Tibial nerve (tissue), 4 donors: ENCODE measurements around the gene RUSF1. TPM values are rescaled to one million over a fixed set of nuclear protein-coding genes. Genes with fewer than 3 reads are reported as not detected.
A peak's percentile ranks its signal among the peaks of the same experiment; 100 is the strongest.

Experiments
- DNase-seq, 2 donors: peaks; one replicate each; pipeline ENCODE4 v3.0.0-alpha.2; 2019; ENCODE audit warnings: low spot score in 2 of 2
- H3K27ac ChIP-seq, 4 donors: fragments of 200-600 bp; sonication (generic) in 3 of 4; one replicate each; pipeline ENCODE4 v1.5.1; 2017 to 2019; ENCODE audit warnings: mild to moderate bottlenecking in 1 of 4
- H3K27me3 ChIP-seq, 2 donors: fragments of 200-600 bp; sonication (generic) in 1 of 2; one replicate each; pipeline versions ENCODE4 v1.5.1 to v1.6.0; 2017 to 2019
- H3K36me3 ChIP-seq, 3 donors: fragments of 200-600 bp; sonication (generic); one replicate each; pipeline ENCODE4 v1.5.1; 2018 to 2019
- H3K4me1 ChIP-seq, 4 donors: fragments of 200-600 bp; sonication (generic) in 3 of 4; one replicate each; pipeline ENCODE4 v1.5.1; 2017 to 2019
- H3K4me3 ChIP-seq, 4 donors: fragments of 200-600 bp; sonication (generic) in 3 of 4; one replicate each; pipeline ENCODE4 v1.5.1; 2017 to 2019; ENCODE audit warnings: mild to moderate bottlenecking in 1 of 4, moderate library complexity in 1 of 4
- H3K9me3 ChIP-seq, 4 donors: fragments of 200-600 bp; sonication (generic) in 3 of 4; one replicate each; pipeline ENCODE4 v1.5.1; 2017 to 2019
- CTCF ChIP-seq, 5 experiments: fragments of 200-600 bp in 3 of 5; fragments of 450-650 bp in 2 of 5; sonication (generic) in 3 of 5; IDR thresholded peaks; one replicate each; pipeline ENCODE4 v1.5.1; 2016 to 2019; ENCODE audit warnings: antibody characterized with exemption in 5 of 5, mild to moderate bottlenecking in 3 of 5, moderate library complexity in 2 of 5
- EP300 ChIP-seq, 2 donors: sonication (generic); formaldehyde crosslinking; IDR thresholded peaks; one replicate each; pipeline ENCODE4 v1.6.1; 2017; ENCODE audit warnings: antibody characterized with exemption in 2 of 2, mild to moderate bottlenecking in 1 of 2
- POLR2A ChIP-seq, 2 donors: fragments of 450-650 bp; IDR thresholded peaks; one replicate each; pipeline ENCODE4 v1.6.1; 2017; ENCODE audit warnings: antibody characterized with exemption in 2 of 2, mild to moderate bottlenecking in 2 of 2, moderate library complexity in 2 of 2
- WGBS, 2 donors: methylation state at CpG; one replicate each; pipeline ENCODE4 v1.1.5; 2018; 5-methylcytosine and 5-hydroxymethylcytosine counted together
- total RNA-seq, 4 donors: library from RNA; depleted of rRNA; stranded (reverse); fragments of >200 nt; gene quantifications; one replicate each; pipeline ENCODE4 v1.1.0, GENCODE V29; 2016

The RUSF1 gene
- total RNA-seq, 4 donors from 2014 or later = 71.7 to 118 (median 93.5) TPM

- peak within 1 kb of the TSS; percentile 75 to 97 (median 86) for H3K4me3 ChIP-seq
- peaks cover 0 to 58% (median 28%) of the 10 kb centered on the region in 4 donors for H3K4me1 ChIP-seq
- peak; percentile 26 to 86 (median 70) for TF ChIP-seq CTCF (IDR thresholded peaks at IDR 0.05)
- TF ChIP-seq EP300 (IDR thresholded peaks at IDR 0.05) = peak; percentile 81 to 94
- TF ChIP-seq POLR2A (IDR thresholded peaks at IDR 0.05) = peak; percentile 14 to 75
- 0% methylated on average over 47 to 55 of the region's 91 CpGs for WGBS, 2 donors
- peaks cover 0 to 33% (median 0%) of the 10 kb centered on the region in 3 donors for H3K36me3 ChIP-seq
- peak; percentile 89 to 94 for DNase-seq
- H3K27ac ChIP-seq = peak within 1 kb of the TSS; percentile 97 to 100 (median 100)
- no peaks in the 10 kb centered on the region for H3K9me3 ChIP-seq
- H3K27me3 ChIP-seq = no peaks in the 10 kb centered on the region
These were observed 49.1 kb downstream of the RUSF1 start, which contains the start of gene ARMC5 for GRCh38 chr16:31458844-31459686. ARMC5 (plus strand) TSS chr16:31459501; CDS start chr16:31459525, 24 bp downstream.

GRCh38 chr16:31458073-31458843, 49.9 kb downstream of the RUSF1 start:
- no peaks in the 10 kb centered on the region for H3K9me3 ChIP-seq
- TF ChIP-seq CTCF (IDR thresholded peaks at IDR 0.05) (no peak), POLR2A (IDR thresholded peaks at IDR 0.05) (no peak), EP300 (IDR thresholded peaks at IDR 0.05) (no peak)
- peak overlapping the region; percentile 75 to 97 (median 86) for H3K4me3 ChIP-seq
- H3K4me1 ChIP-seq = peaks cover 0 to 66% (median 37%) of the 10 kb centered on the region in 4 donors
- H3K27me3 ChIP-seq = no peaks in the 10 kb centered on the region
- DNase-seq = no peak
- WGBS, 2 donors = 2 to 4% methylated on average over 23 to 30 of the region's 42 CpGs
- H3K36me3 ChIP-seq = peaks cover 0 to 25% (median 0%) of the 10 kb centered on the region in 3 donors
- H3K27ac ChIP-seq = peak overlapping the region; percentile 97 to 100 (median 100)

DNA sequence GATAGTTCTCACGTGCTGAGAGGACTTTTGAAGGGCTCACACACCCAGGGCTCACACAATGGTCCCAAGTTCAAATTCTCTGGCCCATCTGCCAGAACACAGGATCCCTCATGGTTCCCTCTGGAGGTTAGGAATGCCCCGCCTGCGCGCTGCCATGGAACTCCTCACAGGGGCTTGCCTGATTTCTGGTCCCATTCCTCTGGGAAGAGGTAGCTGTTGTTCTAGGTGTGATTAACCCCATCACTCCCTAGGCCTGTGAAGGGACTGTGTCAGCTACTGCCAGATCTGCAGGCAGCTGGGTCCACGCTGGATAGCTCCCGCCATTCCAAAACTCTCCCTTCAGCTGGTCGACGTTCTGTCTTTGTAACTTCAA, 51.2 kb downstream of the RUSF1 start:
- Histone ChIP-seq H3K4me3 (no peak overlapping the region), H3K4me1 (peaks cover 0 to 79% (median 46%) of the 10 kb centered on the region in 4 donors), H3K9me3 (no peaks in the 10 kb centered on the region), H3K27ac (no peak overlapping the region), H3K27me3 (no peaks in the 10 kb centered on the region), H3K36me3 (peaks cover 0 to 12% (median 0%) of the 10 kb centered on the region in 3 donors)
- WGBS, 2 donors = 65 to 71% methylated on average over 8 of the region's 8 CpGs
- no peak for DNase-seq
- TF ChIP-seq CTCF (IDR thresholded peaks at IDR 0.05) (no peak), EP300 (IDR thresholded peaks at IDR 0.05) (no peak), POLR2A (IDR thresholded peaks at IDR 0.05) (no peak)

GRCh38 chr16:31455601-31456314, 52.4 kb downstream of the RUSF1 start:
- 69 to 73% methylated on average over 17 of the region's 17 CpGs for WGBS, 2 donors
- Histone ChIP-seq H3K9me3 (no peaks in the 10 kb centered on the region), H3K27ac (no peak overlapping the region), H3K36me3 (peaks cover 0 to 9% (median 0%) of the 10 kb centered on the region in 3 donors), H3K4me1 (peaks cover 0 to 83% (median 52%) of the 10 kb centered on the region in 4 donors), H3K27me3 (no peaks in the 10 kb centered on the region), H3K4me3 (no peak overlapping the region)
- TF ChIP-seq POLR2A (IDR thresholded peaks at IDR 0.05) (no peak), CTCF (IDR thresholded peaks at IDR 0.05) (peak in 2 of 5 experiments; percentile 4 to 9)
- no peak for DNase-seq
